ENCODE results near the gene MAP3K1.

DNA sequence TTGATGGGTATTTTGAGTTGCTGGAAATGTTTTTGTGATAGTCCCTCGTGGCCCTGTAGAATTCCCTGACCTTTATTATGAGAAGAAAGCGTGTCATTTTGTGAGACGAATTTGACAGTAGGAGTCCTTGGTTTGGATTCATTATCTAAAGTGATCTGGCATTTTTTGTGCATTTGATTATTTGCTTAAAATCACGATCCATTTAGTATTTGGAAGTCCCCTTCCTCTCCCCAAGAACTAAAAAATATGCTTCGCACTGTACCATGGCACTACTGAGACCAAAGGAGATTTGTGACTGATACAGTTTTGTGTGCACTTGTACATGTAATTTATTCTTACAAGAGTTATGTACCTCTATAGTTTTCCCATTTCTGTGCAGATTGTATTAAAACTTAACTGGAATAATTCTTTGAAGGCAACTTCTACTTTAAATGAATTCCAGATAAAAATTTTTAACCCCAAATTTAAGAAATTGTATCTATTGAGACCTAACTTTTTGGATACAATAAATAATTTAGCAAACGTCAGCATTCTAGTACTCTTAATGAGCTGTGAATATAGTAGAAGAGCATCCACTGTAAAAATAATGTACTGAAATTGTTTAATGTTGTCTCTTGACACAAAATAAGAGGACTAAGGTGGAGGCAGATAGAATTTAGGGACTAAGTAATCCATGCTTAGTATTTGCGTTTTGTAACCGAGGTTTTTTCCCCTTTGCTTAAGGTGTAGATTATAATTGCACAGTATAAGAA, 2.1 kb downstream of the MAP3K1 start:
- TF ChIP-seq, protein P1, sequence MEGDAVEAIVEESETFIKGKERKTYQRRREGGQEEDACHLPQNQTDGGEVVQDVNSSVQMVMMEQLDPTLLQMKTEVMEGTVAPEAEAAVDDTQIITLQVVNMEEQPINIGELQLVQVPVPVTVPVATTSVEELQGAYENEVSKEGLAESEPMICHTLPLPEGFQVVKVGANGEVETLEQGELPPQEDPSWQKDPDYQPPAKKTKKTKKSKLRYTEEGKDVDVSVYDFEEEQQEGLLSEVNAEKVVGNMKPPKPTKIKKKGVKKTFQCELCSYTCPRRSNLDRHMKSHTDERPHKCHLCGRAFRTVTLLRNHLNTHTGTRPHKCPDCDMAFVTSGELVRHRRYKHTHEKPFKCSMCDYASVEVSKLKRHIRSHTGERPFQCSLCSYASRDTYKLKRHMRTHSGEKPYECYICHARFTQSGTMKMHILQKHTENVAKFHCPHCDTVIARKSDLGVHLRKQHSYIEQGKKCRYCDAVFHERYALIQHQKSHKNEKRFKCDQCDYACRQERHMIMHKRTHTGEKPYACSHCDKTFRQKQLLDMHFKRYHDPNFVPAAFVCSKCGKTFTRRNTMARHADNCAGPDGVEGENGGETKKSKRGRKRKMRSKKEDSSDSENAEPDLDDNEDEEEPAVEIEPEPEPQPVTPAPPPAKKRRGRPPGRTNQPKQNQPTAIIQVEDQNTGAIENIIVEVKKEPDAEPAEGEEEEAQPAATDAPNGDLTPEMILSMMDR (IDR thresholded peaks at IDR 0.05; ENCODE audit: low read depth, low read length, missing input control) = no peak
- TF ChIP-seq, protein P2, sequence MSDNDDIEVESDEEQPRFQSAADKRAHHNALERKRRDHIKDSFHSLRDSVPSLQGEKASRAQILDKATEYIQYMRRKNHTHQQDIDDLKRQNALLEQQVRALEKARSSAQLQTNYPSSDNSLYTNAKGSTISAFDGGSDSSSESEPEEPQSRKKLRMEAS (IDR thresholded peaks at IDR 0.05) = no peak
- TF ChIP-seq SP1 (IDR thresholded peaks at IDR 0.05) = no peak
